ENCODE measurements around the gene BORCS6. TPM values are rescaled to one million over a fixed set of nuclear protein-coding genes. Genes with fewer than 3 reads are reported as not detected.

BORCS6 gene
- total and polyA plus RNA-seq, 2 of the 13 experiments (the other 11 are each of a cell fraction or from before 2014, with no cell fraction given), result 2.0 to 5.1 TPM

DNA sequence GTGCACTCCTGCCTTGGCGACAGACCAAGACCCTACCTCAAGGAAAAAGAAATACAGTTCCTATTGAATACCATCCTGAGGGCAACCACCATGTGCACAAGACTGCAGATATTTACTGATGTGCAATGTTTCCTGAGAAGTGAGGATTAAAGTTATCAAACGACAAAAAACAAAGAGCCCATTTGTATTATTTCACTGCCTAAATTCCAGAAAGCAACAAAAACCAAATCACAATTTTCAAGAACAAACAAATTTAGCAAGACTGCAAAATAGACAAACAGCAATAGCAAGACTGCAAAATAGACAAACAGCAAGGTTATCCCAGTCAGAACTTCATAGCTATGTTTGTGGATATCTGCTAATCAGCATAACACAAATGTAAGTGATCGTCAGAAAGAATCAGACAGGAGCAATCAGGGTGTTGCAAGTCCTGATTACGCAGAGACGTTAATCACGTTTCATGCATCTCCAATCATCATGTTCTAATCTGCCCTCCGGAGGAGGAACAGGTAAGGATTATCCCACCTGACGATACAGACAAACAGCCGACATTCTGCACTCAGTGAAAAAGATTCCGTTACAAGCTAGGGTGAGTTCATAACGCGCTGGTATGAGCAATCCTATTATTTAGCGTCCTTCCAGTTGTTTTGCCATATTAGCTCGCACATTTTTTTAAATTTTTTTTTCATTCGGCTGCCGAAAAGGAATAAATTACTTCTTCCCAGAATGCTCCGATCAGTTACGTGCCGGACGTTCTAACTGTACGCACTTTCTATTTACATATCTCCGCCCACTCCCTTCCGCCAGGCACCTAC, 16.7 kb downstream of the BORCS6 start (continued):
- TF ChIP-seq TEAD3 (CRISPR knock-in tag; optimal IDR thresholded peaks at IDR 0.05; ENCODE audit: borderline replicate concordance), result peak; percentile 85
- TF ChIP-seq TCF7L2 (IDR thresholded peaks at IDR 0.05; ENCODE audit: low read depth, low read length), result no peak
- TF ChIP-seq SUZ12 (IDR thresholded peaks at IDR 0.05; ENCODE audit: low read depth, low read length), result peak; percentile 46
- peak; percentile 94 for TF ChIP-seq ELF4 (CRISPR knock-in tag; IDR thresholded peaks at IDR 0.05; ENCODE audit: borderline replicate concordance)
- no peak for TF ChIP-seq ZNF432 (CRISPR knock-in tag; IDR thresholded peaks at IDR 0.05; ENCODE audit: borderline replicate concordance)
- TF ChIP-seq PHF20 (CRISPR knock-in tag; IDR thresholded peaks at IDR 0.05), result no peak; the same call in 1 of the 2 replicates
- TF ChIP-seq ZNF720 (CRISPR knock-in tag; IDR thresholded peaks at IDR 0.05), result peak; percentile 96; the same call in 1 of the 2 replicates
- TF ChIP-seq ZNF75D (CRISPR knock-in tag; IDR thresholded peaks at IDR 0.05; ENCODE audit: borderline replicate concordance), result no peak
- TF ChIP-seq YY1 (IDR thresholded peaks at IDR 0.05; ENCODE audit: insufficient read depth, insufficient replicate concordance, low read depth, low read length), result peak; percentile 59
- peak; percentile 78; the same call in 1 of the 2 replicates for TF ChIP-seq ARID2 (CRISPR knock-in tag; IDR thresholded peaks at IDR 0.05; ENCODE audit: borderline replicate concordance)
- no peak for TF ChIP-seq ZNF839 (CRISPR knock-in tag; IDR thresholded peaks at IDR 0.05; ENCODE audit: borderline replicate concordance)
- peak; percentile 90; the same call in 1 of the 2 replicates for TF ChIP-seq PRMT3 (CRISPR knock-in tag; IDR thresholded peaks at IDR 0.05; ENCODE audit: borderline replicate concordance, low read depth)
- TF ChIP-seq, protein P1, sequence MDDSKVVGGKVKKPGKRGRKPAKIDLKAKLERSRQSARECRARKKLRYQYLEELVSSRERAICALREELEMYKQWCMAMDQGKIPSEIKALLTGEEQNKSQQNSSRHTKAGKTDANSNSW (CRISPR knock-in tag; IDR thresholded peaks at IDR 0.05; ENCODE audit: borderline replicate concordance), result peak; percentile 38; the same call in 1 of the 2 replicates
- TF ChIP-seq, protein P2, sequence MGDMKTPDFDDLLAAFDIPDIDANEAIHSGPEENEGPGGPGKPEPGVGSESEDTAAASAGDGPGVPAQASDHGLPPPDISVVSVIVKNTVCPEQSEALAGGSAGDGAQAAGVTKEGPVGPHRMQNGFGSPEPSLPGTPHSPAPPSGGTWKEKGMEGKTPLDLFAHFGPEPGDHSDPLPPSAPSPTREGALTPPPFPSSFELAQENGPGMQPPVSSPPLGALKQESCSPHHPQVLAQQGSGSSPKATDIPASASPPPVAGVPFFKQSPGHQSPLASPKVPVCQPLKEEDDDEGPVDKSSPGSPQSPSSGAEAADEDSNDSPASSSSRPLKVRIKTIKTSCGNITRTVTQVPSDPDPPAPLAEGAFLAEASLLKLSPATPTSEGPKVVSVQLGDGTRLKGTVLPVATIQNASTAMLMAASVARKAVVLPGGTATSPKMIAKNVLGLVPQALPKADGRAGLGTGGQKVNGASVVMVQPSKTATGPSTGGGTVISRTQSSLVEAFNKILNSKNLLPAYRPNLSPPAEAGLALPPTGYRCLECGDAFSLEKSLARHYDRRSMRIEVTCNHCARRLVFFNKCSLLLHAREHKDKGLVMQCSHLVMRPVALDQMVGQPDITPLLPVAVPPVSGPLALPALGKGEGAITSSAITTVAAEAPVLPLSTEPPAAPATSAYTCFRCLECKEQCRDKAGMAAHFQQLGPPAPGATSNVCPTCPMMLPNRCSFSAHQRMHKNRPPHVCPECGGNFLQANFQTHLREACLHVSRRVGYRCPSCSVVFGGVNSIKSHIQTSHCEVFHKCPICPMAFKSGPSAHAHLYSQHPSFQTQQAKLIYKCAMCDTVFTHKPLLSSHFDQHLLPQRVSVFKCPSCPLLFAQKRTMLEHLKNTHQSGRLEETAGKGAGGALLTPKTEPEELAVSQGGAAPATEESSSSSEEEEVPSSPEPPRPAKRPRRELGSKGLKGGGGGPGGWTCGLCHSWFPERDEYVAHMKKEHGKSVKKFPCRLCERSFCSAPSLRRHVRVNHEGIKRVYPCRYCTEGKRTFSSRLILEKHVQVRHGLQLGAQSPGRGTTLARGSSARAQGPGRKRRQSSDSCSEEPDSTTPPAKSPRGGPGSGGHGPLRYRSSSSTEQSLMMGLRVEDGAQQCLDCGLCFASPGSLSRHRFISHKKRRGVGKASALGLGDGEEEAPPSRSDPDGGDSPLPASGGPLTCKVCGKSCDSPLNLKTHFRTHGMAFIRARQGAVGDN (CRISPR knock-in tag; IDR thresholded peaks at IDR 0.05), result no peak
- peak; percentile 77 for TF ChIP-seq ZNF652 (CRISPR knock-in tag; IDR thresholded peaks at IDR 0.05; ENCODE audit: borderline replicate concordance, low read depth)
- TF ChIP-seq, protein P3, sequence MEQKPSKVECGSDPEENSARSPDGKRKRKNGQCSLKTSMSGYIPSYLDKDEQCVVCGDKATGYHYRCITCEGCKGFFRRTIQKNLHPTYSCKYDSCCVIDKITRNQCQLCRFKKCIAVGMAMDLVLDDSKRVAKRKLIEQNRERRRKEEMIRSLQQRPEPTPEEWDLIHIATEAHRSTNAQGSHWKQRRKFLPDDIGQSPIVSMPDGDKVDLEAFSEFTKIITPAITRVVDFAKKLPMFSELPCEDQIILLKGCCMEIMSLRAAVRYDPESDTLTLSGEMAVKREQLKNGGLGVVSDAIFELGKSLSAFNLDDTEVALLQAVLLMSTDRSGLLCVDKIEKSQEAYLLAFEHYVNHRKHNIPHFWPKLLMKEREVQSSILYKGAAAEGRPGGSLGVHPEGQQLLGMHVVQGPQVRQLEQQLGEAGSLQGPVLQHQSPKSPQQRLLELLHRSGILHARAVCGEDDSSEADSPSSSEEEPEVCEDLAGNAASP (CRISPR knock-in tag; IDR thresholded peaks at IDR 0.05; ENCODE audit: borderline replicate concordance), result peak; percentile 93
- TF ChIP-seq ZFP37 (CRISPR knock-in tag; IDR thresholded peaks at IDR 0.05; ENCODE audit: borderline replicate concordance), result peak; percentile 90; the same call in 1 of the 2 replicates
- no peak for TF ChIP-seq ZNF737 (CRISPR knock-in tag; IDR thresholded peaks at IDR 0.05; ENCODE audit: borderline replicate concordance)
- no peak for TF ChIP-seq ZNF530 (CRISPR knock-in tag; IDR thresholded peaks at IDR 0.05; ENCODE audit: low read depth)
- TF ChIP-seq ZBTB8A (CRISPR knock-in tag; IDR thresholded peaks at IDR 0.05; ENCODE audit: borderline replicate concordance, low read depth), result no peak
- TF ChIP-seq GLI4 (CRISPR knock-in tag; IDR thresholded peaks at IDR 0.05; ENCODE audit: borderline replicate concordance), result no peak
- no peak for TF ChIP-seq TCF12 (IDR thresholded peaks at IDR 0.05)
- no peak for TF ChIP-seq TCF12 (CRISPR knock-in tag; IDR thresholded peaks at IDR 0.05)
- TF ChIP-seq SP2 (CRISPR knock-in tag; IDR thresholded peaks at IDR 0.05), result peak; percentile 40; the same call in 1 of the 2 replicates
- TF ChIP-seq MED1 (CRISPR knock-in tag; IDR thresholded peaks at IDR 0.05), result peak; percentile 100

All from HepG2 (cell line).